ENCODE data around the gene CDH23.

GRCh38 chr10:71814922-71815411 is 418.2 kb downstream of the CDH23 start:
- TF ChIP-seq ARHGAP35 (IDR thresholded peaks at IDR 0.05; ENCODE audit: partially characterized antibody): no peak
- TF ChIP-seq CBFB (CRISPR knock-in tag; IDR thresholded peaks at IDR 0.05): no peak
- TF ChIP-seq ZNF407 (IDR thresholded peaks at IDR 0.05; ENCODE audit: low read depth): no peak
- no peak for TF ChIP-seq HSF4 (CRISPR knock-in tag; IDR thresholded peaks at IDR 0.05; ENCODE audit: borderline replicate concordance)
- TF ChIP-seq KHSRP (IDR thresholded peaks at IDR 0.05): no peak
